Stimulated activated CD8-positive, alpha-beta memory T cell treated with anti-CD3 and anti-CD28 coated beads, Interleukin-7, amount 100 ng/mL, for 48 hours (primary cell): ENCODE measurements around the gene LSM2.
"Not testable (repeated sequence)": the region's sequence is repeated elsewhere in the genome, so short reads cannot be mapped to it uniquely, and the experiment has no call there.

ENCODE experiments used
- DNase-seq, 2 donors: peaks; one replicate each; pipeline ENCODE4 v3.0.0-alpha.2; 2020; ENCODE audit warnings: low read depth in 1 of 2; ENCODE audit errors: extremely low read depth in 1 of 2

LSM2 gene

DNA sequence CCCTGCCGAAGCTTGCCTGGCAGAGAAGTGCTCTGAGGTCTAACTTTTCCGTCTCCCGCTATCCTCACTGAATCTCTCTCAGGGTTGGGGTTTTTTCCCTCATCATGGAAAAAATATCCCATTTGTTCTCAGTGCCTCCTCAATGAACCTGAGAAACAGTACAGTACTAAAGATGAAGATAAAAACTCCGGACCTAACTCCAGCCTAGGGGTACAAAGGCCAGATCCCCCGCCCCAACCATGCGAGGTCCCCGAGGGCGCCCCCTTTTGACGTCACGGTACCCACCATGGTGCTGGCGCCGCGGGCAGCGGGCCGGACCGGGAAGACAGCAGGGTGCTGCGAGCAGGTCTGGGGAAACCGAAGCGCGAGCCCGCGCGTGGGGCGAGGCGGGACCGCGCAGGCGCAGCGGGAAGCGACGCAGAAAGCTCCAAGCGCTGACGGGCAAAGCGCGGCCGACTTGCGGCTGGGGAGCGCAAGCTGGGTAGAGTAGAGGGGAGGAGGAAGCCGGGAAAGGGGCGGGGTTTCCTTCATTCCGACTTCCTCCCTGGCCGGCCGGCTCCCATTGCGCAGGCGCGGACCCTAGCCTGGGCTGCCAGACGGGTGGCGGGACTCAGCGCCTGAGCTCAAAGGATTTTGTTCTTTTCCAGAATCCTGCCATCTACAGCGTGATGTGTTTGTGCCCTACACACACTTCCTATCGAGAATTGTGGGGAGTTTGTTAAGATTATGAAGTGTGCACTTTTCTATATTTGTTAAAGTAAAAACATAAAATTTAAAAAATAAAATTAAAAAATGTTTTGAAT lies at the start of gene LSM2:
TSS of gene LSM2 (minus strand) at position 497 of the 803 bp plus-strand sequence. CDS start at position 288, 209 bp downstream.
- DNase-seq: peak; percentile 95

DNA sequence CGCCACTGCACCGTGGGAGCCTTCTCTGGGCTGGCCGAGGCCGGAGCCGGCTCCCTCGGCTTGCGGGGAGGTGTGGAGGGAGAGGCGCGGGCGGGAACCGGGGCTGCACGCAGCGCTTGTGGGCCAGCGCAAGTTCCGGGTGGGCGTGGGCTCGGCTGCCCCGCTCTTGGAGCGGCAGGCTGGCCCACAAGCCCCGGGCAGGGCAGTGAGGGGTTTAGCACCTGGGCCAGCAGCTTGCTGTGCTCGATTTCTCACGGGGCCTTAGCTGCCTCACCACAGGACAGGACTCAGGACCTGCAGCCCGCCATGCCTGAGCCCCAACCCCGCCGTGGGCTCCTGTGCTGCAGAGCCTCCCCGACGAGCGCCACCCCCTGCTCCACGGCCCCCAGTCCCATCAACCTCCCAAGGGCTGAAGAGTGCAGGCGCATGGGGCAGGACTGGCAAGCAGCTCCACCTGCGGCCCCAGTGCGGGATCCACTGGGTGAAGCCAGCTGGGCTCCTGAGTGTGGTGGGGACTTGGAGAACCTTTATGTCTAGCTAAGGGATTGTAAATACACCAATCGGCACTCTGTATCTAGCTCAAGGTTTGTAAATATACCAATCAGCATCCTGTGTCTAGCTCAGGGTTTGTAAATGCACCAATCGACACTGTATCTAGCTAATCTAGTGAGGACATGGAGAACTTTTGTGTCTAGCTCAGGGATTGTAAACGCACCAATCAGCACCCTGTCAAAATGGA lies 45.4 kb upstream of the LSM2 start:
- not testable (repeated sequence) for DNase-seq

- no peak for DNase-seq
Measured at GRCh38 chr6:31851485-31851832, 44.7 kb upstream of the LSM2 start.

GRCh38 chr6:31850765-31851484 lies 44.2 kb upstream of the LSM2 start:
- DNase-seq: no peak

GRCh38 chr6:31847276-31847978 lies 40.7 kb upstream of the LSM2 start:
- no peak for DNase-seq

DNA sequence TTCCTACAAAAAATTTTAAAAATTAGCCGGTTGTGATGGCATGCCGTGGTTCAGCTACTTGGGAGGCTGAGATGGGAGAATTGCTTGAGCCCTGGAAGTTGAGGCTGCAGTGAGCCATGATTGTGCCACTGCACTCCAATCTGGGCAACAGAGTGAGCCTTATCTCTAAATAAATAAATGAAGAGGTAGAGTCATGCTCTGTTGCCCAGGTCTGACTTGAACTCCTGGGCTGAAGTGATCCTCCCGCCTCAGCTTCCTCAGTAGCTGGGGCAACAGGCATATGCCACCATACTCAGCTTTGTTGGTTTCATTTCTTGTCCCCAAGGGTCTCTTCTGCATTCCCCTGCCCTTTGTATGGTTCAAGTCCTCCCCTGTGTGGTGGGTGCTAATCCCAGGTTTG lies 37.7 kb upstream of the LSM2 start:
- no peak for DNase-seq

- no peak for DNase-seq
Measured at GRCh38 chr6:31842053-31842452, 35.3 kb upstream of the LSM2 start.

DNA sequence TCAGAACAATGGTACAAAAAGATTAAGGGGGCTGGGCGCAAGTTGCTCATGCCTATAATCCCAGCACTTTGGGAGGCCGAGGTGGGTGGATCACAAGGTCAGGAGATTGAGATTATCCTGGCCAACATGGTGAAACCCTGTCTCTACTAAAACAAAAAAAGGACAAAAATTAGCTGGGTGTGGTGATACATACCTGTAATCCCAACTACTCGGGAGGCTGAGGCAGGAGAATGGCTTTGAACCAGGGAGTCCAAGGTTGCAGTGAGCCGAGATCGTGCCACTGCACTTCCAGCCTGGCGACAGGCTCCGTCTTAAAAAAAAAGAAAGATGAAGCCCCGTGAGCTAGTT lies 33.0 kb upstream of the LSM2 start:
- not testable (repeated sequence) for DNase-seq

DNA sequence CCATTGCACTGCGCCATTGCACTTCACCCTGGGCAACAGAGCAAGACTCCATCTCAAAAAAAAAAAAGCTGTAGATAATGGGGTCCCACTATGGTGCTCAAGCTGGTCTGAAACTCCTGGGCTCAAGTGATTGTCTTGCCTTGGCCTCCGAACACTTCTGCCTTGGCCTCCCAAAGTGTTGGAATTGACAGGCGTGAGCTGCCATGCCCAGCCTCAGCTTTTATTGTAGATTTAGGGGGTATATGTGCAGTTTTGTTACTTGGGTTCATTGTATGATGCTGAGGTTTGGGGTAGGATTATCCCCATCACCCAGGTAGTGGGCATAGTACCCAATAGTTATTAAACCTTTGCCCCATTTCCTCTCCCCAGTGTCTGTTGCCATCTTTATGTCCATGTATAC lies 32.2 kb upstream of the LSM2 start:
- DNase-seq: no peak

DNA sequence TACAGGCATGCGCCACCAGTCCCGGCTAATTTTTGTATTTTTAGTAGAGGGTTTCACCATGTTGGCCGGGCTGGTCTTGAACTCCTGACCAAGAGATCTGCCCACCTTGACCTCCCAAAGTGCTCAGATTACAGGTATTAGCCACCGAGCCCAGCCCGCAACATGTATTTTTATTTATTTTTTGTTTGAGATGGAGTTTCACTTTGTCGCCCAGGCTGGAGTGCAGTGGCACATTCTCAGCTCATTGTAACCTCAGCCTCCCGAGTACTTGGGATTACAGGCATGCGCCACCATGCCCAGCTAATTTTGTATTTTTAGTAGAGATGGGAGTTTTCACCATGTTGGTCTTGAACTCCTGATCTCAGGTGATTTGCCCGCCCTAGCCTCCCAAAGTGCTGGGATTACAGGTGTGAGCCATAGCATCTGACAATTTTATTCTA lies 31.4 kb upstream of the LSM2 start:
- DNase-seq: not testable (repeated sequence)

DNA sequence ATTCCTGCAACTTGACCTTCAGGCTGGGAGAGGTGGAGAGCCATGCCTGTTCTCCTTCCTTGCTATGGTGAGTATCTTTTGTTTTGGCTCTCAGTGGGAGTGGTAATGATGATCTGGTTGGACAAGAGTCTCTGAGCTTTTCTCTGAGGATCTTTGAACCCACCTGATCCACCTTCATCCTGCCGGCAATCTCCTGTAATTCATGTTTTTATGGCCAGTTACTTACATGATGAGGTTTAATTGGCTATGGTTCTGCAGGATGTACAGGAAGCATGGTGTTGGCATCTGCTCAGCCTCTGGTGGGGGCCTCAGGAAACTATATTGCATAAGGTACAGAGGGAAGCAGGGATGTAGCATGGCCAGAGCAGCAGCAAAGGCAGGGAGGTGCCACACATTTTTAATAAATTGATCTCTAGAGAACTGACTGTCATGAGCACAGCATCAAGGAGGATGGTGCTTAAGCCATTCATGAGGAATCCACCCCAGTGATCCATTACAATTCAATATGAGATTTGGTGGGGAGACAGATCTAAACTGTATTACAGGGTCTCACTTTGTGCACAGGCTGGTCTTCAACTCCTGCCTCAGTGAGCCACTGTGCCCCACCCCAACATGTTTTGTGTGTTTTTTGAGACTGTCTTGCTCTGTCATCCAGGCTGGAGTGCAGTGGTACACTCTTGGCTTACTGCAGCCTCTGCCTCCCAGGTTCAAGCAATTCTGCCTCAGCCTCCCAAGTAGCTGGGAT lies 30.8 kb upstream of the LSM2 start:
- no peak for DNase-seq

- DNase-seq: no peak
Measured at GRCh38 chr6:31836474-31837368, 30.0 kb upstream of the LSM2 start.

- no peak for DNase-seq
Measured at GRCh38 chr6:31836047-31836473, 29.3 kb upstream of the LSM2 start.

GRCh38 chr6:31834367-31835250 lies 27.8 kb upstream of the LSM2 start:
- DNase-seq: peak; percentile 65 to 68

DNA sequence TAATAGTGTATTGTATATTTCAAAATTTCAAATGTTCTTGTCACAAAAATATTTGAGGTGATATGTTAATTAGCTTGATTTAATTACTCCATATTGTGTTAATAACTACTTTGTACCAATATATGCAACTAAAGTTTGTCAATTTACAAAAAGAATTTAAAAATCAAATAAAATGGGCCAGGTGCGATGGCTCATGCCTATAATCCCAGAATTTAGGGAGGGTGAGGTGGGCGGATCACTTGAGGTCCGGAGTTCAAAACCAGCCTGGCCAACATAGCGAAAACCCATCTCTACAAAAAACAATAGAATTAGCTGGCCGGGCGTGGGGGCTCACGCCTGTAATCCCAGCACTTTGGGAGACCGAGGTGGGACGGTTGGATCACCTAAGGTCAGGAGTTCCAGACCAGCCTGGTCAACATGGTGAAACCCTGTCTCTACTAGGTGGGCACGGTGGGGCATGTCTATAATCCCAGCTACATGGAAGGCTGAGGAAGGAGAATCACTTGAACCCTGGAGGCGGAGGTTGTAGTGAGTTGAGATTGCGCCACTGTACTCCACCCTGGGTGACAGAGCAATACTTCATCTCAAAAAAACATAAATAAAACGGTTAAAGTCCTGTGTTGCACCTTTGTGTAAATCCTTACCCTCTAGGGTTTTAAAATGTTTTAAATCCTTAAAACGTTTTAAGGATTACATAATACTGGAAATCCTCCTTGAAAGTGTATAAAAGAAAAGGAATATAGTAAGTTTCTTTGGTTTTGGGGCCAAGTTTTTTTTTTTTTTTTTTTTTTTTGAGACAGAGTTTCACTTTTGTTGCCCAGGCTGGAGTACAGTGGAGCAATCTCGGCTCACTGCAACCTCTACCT lies 24.8 kb upstream of the LSM2 start:
- DNase-seq: no peak

- DNase-seq: no peak
Measured at GRCh38 chr6:31830886-31831335, 24.1 kb upstream of the LSM2 start.

DNA sequence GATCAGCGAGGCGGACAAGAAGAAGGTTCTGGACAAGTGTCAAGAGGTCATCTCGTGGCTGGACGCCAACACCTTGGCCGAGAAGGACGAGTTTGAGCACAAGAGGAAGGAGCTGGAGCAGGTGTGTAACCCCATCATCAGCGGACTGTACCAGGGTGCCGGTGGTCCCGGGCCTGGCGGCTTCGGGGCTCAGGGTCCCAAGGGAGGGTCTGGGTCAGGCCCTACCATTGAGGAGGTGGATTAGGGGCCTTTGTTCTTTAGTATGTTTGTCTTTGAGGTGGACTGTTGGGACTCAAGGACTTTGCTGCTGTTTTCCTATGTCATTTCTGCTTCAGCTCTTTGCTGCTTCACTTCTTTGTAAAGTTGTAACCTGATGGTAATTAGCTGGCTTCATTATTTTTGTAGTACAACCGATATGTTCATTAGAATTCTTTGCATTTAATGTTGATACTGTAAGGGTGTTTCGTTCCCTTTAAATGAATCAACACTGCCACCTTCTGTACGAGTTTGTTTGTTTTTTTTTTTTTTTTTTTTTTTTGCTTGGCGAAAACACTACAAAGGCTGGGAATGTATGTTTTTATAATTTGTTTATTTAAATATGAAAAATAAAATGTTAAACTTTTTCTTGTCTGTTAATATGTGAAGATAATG lies 23.0 kb upstream of the LSM2 start:
- DNase-seq: no peak
